SK-N-SH (cell line): ENCODE results near the gene MAOB. TPM values are rescaled to one million over a fixed set of nuclear protein-coding genes. Genes with fewer than 3 reads are reported as not detected.

Source experiments
- CTCF ChIA-PET: fragments of 300-600, 350-600 bp; formaldehyde crosslinking; extraction: SDS; loops from one replicate; lab custom pipeline; 2021; lab: Yijun Ruan, JAX
- POLR2A ChIA-PET: fragments of 350-600 bp; sonication (Branson Sonifier 250); formaldehyde crosslinking; extraction: SDS; loops from one replicate; lab custom pipeline; 2020; ENCODE audit warnings: antibody characterized with exemption, inconsistent platforms; lab: Yijun Ruan, JAX
- DNase-seq: peaks from one replicate; pipeline ENCODE4 v3.0.0; 2012
- H2AFZ ChIP-seq: fragments of 200-600 bp; sonication (generic); 2 replicates; pipeline ENCODE4 v1.8.1; 2016; ENCODE audit warnings: antibody characterized with exemption, mild to moderate bottlenecking, low read depth
- H3F3A ChIP-seq: fragments of 200-600 bp; sonication (generic); replicated peaks from 2 replicates; pipeline ENCODE3; 2016; ENCODE audit warnings: antibody characterized with exemption, mild to moderate bottlenecking; ENCODE audit not compliant: insufficient read depth
- H3K27ac ChIP-seq, 2 experiments: fragments of 200-500 bp in 1 of 2; fragments of 200-600 bp in 1 of 2; sonication (Bioruptor generic) in 1 of 2; sonication (generic), shearing (Covaris generic) in 1 of 2; 2 replicates each; pipeline versions ENCODE4 v1.5.1 to v1.6.1; 2014 to 2016; ENCODE audit warnings: low read depth in 2 of 2, inconsistent platforms in 1 of 2, low read length in 1 of 2, mild to moderate bottlenecking in 1 of 2, mixed read lengths in 1 of 2
- H3K27me3 ChIP-seq: fragments of 200-600 bp; sonication (generic), shearing (Covaris generic); 2 replicates; pipeline ENCODE4 v1.6.1; 2016; ENCODE audit warnings: mixed run types; ENCODE audit not compliant: insufficient read depth
- H3K36me3 ChIP-seq, 2 experiments: fragments of 200-500 bp in 1 of 2; fragments of 200-600 bp in 1 of 2; sonication (Bioruptor generic) in 1 of 2; sonication (generic) in 1 of 2; replicated peaks in 1 of 2; 2 replicates each; pipeline versions ENCODE3 to v1.5.1; 2014 to 2016; ENCODE audit warnings: low read length in 1 of 2, mild to moderate bottlenecking in 1 of 2; ENCODE audit not compliant: insufficient read depth in 2 of 2, control insufficient read depth in 1 of 2
- H3K4me1 ChIP-seq, 2 experiments: fragments of 200-500 bp in 1 of 2; fragments of 200-600 bp in 1 of 2; sonication (Bioruptor generic) in 1 of 2; sonication (generic), shearing (Covaris generic) in 1 of 2; 2 replicates each; pipeline versions ENCODE4 v1.5.1 to v1.6.1; 2014 to 2016; ENCODE audit warnings: low read depth in 1 of 2, low read length in 1 of 2, mixed run types in 1 of 2; ENCODE audit not compliant: insufficient read depth in 2 of 2, control insufficient read depth in 1 of 2
- H3K4me2 ChIP-seq: fragments of 200-600 bp; sonication (generic), shearing (Covaris generic); 2 replicates; pipeline ENCODE4 v1.6.1; 2017; ENCODE audit warnings: mixed run types
- H3K4me3 ChIP-seq, 2 experiments: fragments of 200-500 bp in 1 of 2; fragments of 200-600 bp in 1 of 2; sonication (Bioruptor generic) in 1 of 2; sonication (generic), shearing (Covaris generic) in 1 of 2; 2 replicates each; pipeline versions ENCODE4 v1.5.1 to v1.8.1; 2014 to 2016; ENCODE audit warnings: low read depth in 2 of 2, inconsistent platforms in 1 of 2, low read length in 1 of 2, mild to moderate bottlenecking in 1 of 2, mixed read lengths in 1 of 2, moderate library complexity in 1 of 2
- H3K79me2 ChIP-seq: fragments of 200-600 bp; sonication (generic); 2 replicates; pipeline ENCODE4 v1.8.1; 2017; ENCODE audit warnings: mild to moderate bottlenecking; ENCODE audit not compliant: insufficient read depth
- H3K9ac ChIP-seq: fragments of 200-600 bp; sonication (generic); 2 replicates; pipeline ENCODE4 v1.6.1; 2017; ENCODE audit warnings: mixed run types
- H3K9me2 ChIP-seq: fragments of 200-600 bp; sonication (generic); 2 replicates; pipeline ENCODE4 v1.6.1; 2017; ENCODE audit warnings: mixed run types
- H3K9me3 ChIP-seq: fragments of 200-600 bp; sonication (generic); 2 replicates; pipeline ENCODE4 v1.6.1; 2017; ENCODE audit warnings: mixed run types, mild to moderate bottlenecking, moderate library complexity
- H4K20me1 ChIP-seq: fragments of 200-600 bp; sonication (generic); 2 replicates; pipeline ENCODE4 v1.6.1; 2017; ENCODE audit warnings: mild to moderate bottlenecking, mixed run types; ENCODE audit not compliant: insufficient read depth
- MEF2A ChIP-seq: IDR thresholded peaks from 2 replicates; pipeline ENCODE4 v1.4.0; 2012; ENCODE audit warnings: low read depth, borderline replicate concordance
- RAD21 ChIP-seq: IDR thresholded peaks from 2 replicates; pipeline ENCODE4 v1.6.1; 2012; ENCODE audit warnings: mild to moderate bottlenecking, low read length
- RFX5 ChIP-seq: IDR thresholded peaks from 2 replicates; pipeline ENCODE4 v1.6.1; 2012; ENCODE audit warnings: mild to moderate bottlenecking, improper control_type of control experiment, low read length
- SIN3A ChIP-seq: IDR thresholded peaks from 2 replicates; pipeline ENCODE4 v1.6.1; 2012; ENCODE audit warnings: low read depth, mild to moderate bottlenecking, low read length, moderate library complexity, borderline replicate concordance
- TEAD4 ChIP-seq: IDR thresholded peaks from 2 replicates; pipeline ENCODE4 v1.4.0; 2012; ENCODE audit warnings: mild to moderate bottlenecking, borderline replicate concordance; ENCODE audit not compliant: insufficient read depth
- WGBS: methylation state at CpG from one replicate; pipeline ENCODE4 v1.1.6; 2017; ENCODE audit warnings: low lambda C conversion rate; 5-methylcytosine and 5-hydroxymethylcytosine counted together
- polyA plus RNA-seq, 3 experiments: library from polyadenylated mRNA; depleted of rRNA; stranded (reverse); fragments of >200 nt; gene quantifications; 2 replicates each; pipeline ENCODE4 v1.2.3, GENCODE V29; 2012
- TF ChIP-seq, protein P1 (sequence below): IDR thresholded peaks from 2 replicates; pipeline ENCODE4 v1.4.0; 2012; ENCODE audit warnings: low read depth, borderline replicate concordance
- TF ChIP-seq, protein P2 (sequence below): IDR thresholded peaks from 2 replicates; pipeline ENCODE4 v1.6.1; 2012; ENCODE audit warnings: mild to moderate bottlenecking, low read depth, low read length, moderate library complexity
- TF ChIP-seq, protein P3 (sequence below): fragments of 200-600 bp; sonication (generic); IDR thresholded peaks from 2 replicates; pipeline ENCODE4 v1.6.1; 2017; ENCODE audit warnings: antibody characterized with exemption, mild to moderate bottlenecking, moderate library complexity

MAOB gene
- polyA plus RNA-seq, 1 of the 3 experiments (the other 2 are of a cell fraction), result 0.92 TPM

DNA sequence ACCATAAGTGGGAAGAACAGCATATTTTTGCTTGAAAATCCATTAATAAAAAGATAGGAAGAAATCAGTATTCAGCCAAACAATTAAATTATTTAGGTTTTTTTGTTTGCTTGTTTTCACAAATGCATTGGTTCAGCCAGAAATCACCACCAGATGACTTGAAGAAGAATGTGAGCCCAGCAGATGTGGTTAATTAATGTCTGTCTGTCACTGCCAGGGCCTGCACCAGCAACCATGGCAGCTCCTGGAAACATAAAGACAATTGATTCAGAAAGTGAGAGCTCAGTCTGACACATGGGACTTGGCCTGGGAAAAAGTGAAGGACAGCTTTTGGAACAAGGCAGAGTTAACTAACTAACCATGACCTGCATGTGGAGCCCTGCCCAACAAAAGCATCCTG is 74.0 kb downstream of the MAOB start (continued):
- TF ChIP-seq, protein P1, sequence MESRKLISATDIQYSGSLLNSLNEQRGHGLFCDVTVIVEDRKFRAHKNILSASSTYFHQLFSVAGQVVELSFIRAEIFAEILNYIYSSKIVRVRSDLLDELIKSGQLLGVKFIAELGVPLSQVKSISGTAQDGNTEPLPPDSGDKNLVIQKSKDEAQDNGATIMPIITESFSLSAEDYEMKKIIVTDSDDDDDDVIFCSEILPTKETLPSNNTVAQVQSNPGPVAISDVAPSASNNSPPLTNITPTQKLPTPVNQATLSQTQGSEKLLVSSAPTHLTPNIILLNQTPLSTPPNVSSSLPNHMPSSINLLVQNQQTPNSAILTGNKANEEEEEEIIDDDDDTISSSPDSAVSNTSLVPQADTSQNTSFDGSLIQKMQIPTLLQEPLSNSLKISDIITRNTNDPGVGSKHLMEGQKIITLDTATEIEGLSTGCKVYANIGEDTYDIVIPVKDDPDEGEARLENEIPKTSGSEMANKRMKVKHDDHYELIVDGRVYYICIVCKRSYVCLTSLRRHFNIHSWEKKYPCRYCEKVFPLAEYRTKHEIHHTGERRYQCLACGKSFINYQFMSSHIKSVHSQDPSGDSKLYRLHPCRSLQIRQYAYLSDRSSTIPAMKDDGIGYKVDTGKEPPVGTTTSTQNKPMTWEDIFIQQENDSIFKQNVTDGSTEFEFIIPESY, result no peak
- no peak for TF ChIP-seq TEAD4
- TF ChIP-seq, protein P2, sequence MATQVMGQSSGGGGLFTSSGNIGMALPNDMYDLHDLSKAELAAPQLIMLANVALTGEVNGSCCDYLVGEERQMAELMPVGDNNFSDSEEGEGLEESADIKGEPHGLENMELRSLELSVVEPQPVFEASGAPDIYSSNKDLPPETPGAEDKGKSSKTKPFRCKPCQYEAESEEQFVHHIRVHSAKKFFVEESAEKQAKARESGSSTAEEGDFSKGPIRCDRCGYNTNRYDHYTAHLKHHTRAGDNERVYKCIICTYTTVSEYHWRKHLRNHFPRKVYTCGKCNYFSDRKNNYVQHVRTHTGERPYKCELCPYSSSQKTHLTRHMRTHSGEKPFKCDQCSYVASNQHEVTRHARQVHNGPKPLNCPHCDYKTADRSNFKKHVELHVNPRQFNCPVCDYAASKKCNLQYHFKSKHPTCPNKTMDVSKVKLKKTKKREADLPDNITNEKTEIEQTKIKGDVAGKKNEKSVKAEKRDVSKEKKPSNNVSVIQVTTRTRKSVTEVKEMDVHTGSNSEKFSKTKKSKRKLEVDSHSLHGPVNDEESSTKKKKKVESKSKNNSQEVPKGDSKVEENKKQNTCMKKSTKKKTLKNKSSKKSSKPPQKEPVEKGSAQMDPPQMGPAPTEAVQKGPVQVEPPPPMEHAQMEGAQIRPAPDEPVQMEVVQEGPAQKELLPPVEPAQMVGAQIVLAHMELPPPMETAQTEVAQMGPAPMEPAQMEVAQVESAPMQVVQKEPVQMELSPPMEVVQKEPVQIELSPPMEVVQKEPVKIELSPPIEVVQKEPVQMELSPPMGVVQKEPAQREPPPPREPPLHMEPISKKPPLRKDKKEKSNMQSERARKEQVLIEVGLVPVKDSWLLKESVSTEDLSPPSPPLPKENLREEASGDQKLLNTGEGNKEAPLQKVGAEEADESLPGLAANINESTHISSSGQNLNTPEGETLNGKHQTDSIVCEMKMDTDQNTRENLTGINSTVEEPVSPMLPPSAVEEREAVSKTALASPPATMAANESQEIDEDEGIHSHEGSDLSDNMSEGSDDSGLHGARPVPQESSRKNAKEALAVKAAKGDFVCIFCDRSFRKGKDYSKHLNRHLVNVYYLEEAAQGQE, result no peak
- TF ChIP-seq MEF2A, result no peak
- no peak for TF ChIP-seq RAD21
- TF ChIP-seq SIN3A, result no peak
- TF ChIP-seq, protein P3, sequence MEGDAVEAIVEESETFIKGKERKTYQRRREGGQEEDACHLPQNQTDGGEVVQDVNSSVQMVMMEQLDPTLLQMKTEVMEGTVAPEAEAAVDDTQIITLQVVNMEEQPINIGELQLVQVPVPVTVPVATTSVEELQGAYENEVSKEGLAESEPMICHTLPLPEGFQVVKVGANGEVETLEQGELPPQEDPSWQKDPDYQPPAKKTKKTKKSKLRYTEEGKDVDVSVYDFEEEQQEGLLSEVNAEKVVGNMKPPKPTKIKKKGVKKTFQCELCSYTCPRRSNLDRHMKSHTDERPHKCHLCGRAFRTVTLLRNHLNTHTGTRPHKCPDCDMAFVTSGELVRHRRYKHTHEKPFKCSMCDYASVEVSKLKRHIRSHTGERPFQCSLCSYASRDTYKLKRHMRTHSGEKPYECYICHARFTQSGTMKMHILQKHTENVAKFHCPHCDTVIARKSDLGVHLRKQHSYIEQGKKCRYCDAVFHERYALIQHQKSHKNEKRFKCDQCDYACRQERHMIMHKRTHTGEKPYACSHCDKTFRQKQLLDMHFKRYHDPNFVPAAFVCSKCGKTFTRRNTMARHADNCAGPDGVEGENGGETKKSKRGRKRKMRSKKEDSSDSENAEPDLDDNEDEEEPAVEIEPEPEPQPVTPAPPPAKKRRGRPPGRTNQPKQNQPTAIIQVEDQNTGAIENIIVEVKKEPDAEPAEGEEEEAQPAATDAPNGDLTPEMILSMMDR, result no peak

DNA sequence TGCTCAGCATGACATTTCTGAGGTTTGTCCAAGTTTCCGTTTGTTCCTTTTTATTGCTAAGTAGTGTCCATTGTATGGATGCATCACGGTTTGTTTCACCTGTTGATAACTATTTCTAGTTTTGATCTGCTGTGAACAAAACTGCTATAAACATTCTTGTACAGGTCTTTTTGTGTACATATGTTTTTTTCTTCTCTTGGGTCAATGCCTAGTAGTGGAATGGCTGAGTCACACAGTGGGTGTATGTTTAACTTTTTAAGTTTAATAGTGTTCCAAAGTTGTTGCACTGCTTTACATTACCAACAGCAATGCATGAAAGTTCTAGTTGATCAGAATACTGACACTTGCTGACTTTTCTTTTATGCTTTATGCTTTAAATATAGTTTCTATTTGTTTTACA is 76.7 kb downstream of the MAOB start:
- TF ChIP-seq RFX5, result no peak
- Histone ChIP-seq H3K27me3 (0 out of 2 replicates have a peak, but pooled peaks cover 8% of the 10 kb centered on the region), H3K4me3 (no peak overlapping the region), H3K36me3 (no peaks in the 10 kb centered on the region), H3F3A (no peaks in the 10 kb centered on the region), H3K79me2 (no peaks in the 10 kb centered on the region), H3K4me1 (peaks cover 0 to 2% of the 10 kb centered on the region in 2 experiments; a peak in 1 of 4 replicates), H2AFZ (no peak overlapping the region), H3K9me2 (no peaks in the 10 kb centered on the region), H3K9ac (no peak overlapping the region), H4K20me1 (no peaks in the 10 kb centered on the region), H3K4me2 (no peak overlapping the region), H3K9me3 (no peaks in the 10 kb centered on the region), H3K27ac (no peak overlapping the region)
- POLR2A ChIA-PET, result no interaction called here
- CTCF ChIA-PET, result no interaction called here
- no peak for DNase-seq
- 33% methylated on average over 2 of the region's 2 CpGs for WGBS
